ENCODE measurements around the gene SEC14L5. TPM values are rescaled to one million over a fixed set of nuclear protein-coding genes. Genes with fewer than 3 reads are reported as not detected.
"Not testable (repeated sequence)": the region's sequence is repeated elsewhere in the genome, so short reads cannot be mapped to it uniquely, and the experiment has no call there.

SEC14L5 gene
- total and polyA plus RNA-seq, 9 donors = 0.11 to 1.5 (median 0.38) TPM

- Histone ChIP-seq H3K9me3 (no peaks in the 10 kb centered on the region), H3K4me3 (peak overlapping the region; percentile 39), H3K27me3 (no peaks in the 10 kb centered on the region), H3K27ac (no peak overlapping the region), H3K4me1 (ENCODE audit: insufficient read depth) (peaks cover 4% of the 10 kb centered on the region), H3K36me3 (no peaks in the 10 kb centered on the region)
- intact Hi-C loops (cut with DNase I) = loop anchor here in 2 of 4 donors (10.0 kb wide), 2 partner anchors 344 to 1794 kb away; partner anchors contain the start of gene UBALD1 (in 1 of the 2)
- peak in 1 of 5 donors; percentile 46 for DNase-seq
- WGBS, 3 donors = 24 to 34% (median 26%) methylated on average over 29 of the region's 29 CpGs
- no peak for TF ChIP-seq EP300 (IDR thresholded peaks at IDR 0.05)
- TF ChIP-seq POLR2A (IDR thresholded peaks at IDR 0.05) = no peak
- TF ChIP-seq CTCF (IDR thresholded peaks at IDR 0.05) = no peak
Measured at GRCh38 chr16:4958510-4959438, 644 bp downstream of the SEC14L5 start.

- TF ChIP-seq POLR2A (IDR thresholded peaks at IDR 0.05) (no peak), EP300 (IDR thresholded peaks at IDR 0.05) (no peak), CTCF (IDR thresholded peaks at IDR 0.05) (no peak)
- Histone ChIP-seq H3K9me3 (no peaks in the 10 kb centered on the region), H3K4me3 (no peak overlapping the region), H3K27me3 (no peaks in the 10 kb centered on the region), H3K4me1 (ENCODE audit: insufficient read depth) (peaks cover 4% of the 10 kb centered on the region), H3K36me3 (no peaks in the 10 kb centered on the region), H3K27ac (no peak overlapping the region)
- intact Hi-C loops (cut with DNase I) = loop anchor here in 1 of 4 donors (10.0 kb wide), 1 partner anchor 64 kb away; no protein-coding TSS in a partner anchor
- WGBS, 3 donors = 70 to 80% (median 71%) methylated on average over 6 of the region's 6 CpGs
- no peak for DNase-seq
Measured at GRCh38 chr16:4960579-4960978, 2.4 kb downstream of the SEC14L5 start.

GRCh38 chr16:4962716-4963115, 4.6 kb downstream of the SEC14L5 start:
- Histone ChIP-seq H3K27me3 (no peaks in the 10 kb centered on the region), H3K36me3 (no peaks in the 10 kb centered on the region), H3K4me1 (ENCODE audit: insufficient read depth) (peaks cover 4% of the 10 kb centered on the region), H3K4me3 (no peak overlapping the region), H3K27ac (no peak overlapping the region), H3K9me3 (no peaks in the 10 kb centered on the region)
- intact Hi-C loops (cut with DNase I) = loop anchor here in 1 of 4 donors (10.0 kb wide), 1 partner anchor 62 kb away; no protein-coding TSS in a partner anchor
- 51 to 71% (median 53%) methylated on average over 7 of the region's 7 CpGs for WGBS, 3 donors
- TF ChIP-seq CTCF (IDR thresholded peaks at IDR 0.05) (no peak), EP300 (IDR thresholded peaks at IDR 0.05) (no peak), POLR2A (IDR thresholded peaks at IDR 0.05) (no peak)
- no peak for DNase-seq

GRCh38 chr16:4963527-4963926, 5.4 kb downstream of the SEC14L5 start:
- WGBS, 3 donors = 70 to 76% (median 70%) methylated on average over 7 of the region's 7 CpGs
- H3K27ac ChIP-seq; H3K27me3 ChIP-seq; H3K36me3 ChIP-seq; DNase-seq; H3K4me1 ChIP-seq (ENCODE audit: insufficient read depth); H3K4me3 ChIP-seq; H3K9me3 ChIP-seq: not testable (repeated sequence)
- intact Hi-C loops (cut with DNase I) = loop anchor here in 1 of 4 donors (10.0 kb wide), 1 partner anchor 61 kb away; no protein-coding TSS in a partner anchor

All from ovary (tissue), 9 donors.